Activated naive CD4-positive, alpha-beta T cell (primary cell): ENCODE results near the gene CCNE1.
"Not testable (repeated sequence)": the region's sequence is repeated elsewhere in the genome, so short reads cannot be mapped to it uniquely, and the experiment has no call there.

Experiments used
- DNase-seq, 4 experiments: peaks; one replicate each; lab custom pipeline; 2025; lab: John Stamatoyannopoulos, UW

Gene CCNE1

DNA sequence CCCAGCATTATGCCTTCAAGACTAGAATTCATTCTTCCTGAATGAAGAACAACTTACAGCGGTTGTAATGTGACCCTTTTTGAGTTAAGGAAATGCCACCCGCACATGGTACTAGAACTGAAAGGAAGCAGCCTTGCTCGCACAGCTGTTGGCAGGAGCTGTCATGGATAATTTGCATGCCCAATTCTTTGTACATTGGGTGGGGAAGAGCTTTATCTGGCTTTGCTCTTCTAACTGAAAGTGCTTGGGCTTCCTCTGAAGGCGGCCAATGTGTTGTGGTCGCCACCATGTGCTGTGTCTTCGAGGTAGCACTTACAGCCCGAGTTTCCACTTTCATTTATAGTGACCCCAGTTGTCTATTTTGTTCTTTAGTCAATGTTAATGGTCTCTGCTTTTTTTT lies 3.4 kb downstream of the CCNE1 start:
- DNase-seq, result no peak

GRCh38 chr19:29817316-29817715 lies 5.5 kb downstream of the CCNE1 start:
- no peak for DNase-seq

DNA sequence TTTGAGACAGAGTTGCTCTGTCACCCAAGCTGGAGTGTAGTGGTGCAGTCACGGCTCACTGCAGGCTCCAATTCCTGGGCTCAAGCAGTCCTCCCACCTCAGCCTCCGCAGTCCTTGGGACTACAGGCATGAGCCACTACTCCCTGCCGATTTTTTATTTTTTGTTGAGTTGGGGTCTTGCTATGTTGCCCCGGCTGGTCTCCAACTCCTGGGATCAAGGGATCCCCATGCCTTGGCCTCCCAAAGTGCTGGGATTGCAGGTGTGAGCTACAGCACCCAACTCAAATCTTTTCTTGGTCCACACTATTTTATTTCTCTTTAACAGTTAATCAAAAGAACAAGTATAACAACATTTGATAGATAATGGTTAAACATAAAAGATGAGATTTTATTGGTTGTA lies 7.5 kb downstream of the CCNE1 start:
- DNase-seq, result no peak

DNA sequence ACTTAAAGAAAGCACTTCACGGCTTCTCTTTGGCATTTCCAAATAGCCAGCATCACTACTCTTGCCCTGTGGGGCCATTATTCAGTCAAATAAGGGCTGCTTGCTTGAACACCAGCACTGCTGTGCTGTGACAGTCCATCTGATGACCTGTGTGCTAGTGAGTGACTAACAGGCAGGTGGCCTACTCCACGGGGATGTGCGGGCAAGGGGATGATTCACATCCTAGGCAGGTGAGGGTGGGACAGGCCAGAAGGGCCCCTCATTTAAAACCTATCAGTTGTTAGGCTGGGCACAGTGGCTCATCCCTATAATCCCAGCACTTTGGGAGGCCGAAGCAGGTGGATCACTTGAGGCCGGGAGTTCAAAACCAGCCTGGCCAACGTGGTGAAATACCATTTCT lies 8.2 kb downstream of the CCNE1 start:
- no peak for DNase-seq

DNA sequence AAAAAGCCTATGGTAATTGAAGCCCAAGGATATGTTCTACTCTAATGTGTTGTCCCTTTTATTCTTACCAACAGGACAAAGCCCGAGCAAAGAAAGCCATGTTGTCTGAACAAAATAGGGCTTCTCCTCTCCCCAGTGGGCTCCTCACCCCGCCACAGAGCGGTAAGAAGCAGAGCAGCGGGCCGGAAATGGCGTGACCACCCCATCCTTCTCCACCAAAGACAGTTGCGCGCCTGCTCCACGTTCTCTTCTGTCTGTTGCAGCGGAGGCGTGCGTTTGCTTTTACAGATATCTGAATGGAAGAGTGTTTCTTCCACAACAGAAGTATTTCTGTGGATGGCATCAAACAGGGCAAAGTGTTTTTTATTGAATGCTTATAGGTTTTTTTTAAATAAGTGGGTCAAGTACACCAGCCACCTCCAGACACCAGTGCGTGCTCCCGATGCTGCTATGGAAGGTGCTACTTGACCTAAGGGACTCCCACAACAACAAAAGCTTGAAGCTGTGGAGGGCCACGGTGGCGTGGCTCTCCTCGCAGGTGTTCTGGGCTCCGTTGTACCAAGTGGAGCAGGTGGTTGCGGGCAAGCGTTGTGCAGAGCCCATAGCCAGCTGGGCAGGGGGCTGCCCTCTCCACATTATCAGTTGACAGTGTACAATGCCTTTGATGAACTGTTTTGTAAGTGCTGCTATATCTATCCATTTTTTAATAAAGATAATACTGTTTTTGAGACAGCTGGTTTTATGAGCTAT lies 12.0 kb downstream of the CCNE1 start:
- no peak for DNase-seq

DNA sequence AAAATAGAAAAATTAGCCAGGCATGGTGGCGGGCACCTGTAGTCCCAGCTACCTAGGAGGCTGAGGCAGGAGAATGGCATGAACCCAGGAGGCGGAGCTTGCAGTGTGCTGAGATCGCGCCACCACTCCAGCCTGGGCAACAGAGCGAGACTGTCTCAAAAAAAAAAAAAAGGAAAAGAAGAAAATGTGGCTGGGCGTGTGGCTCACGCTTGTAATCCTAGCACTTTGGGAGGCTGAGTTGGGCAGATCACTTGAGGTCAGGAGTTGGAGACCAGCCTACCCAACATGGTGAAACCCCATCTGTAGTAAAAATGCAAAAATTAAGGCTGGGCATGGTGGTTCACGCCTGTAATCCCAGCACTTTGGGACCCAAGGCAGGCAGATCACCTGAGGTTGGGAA lies 13.5 kb downstream of the CCNE1 start:
- not testable (repeated sequence) for DNase-seq

DNA sequence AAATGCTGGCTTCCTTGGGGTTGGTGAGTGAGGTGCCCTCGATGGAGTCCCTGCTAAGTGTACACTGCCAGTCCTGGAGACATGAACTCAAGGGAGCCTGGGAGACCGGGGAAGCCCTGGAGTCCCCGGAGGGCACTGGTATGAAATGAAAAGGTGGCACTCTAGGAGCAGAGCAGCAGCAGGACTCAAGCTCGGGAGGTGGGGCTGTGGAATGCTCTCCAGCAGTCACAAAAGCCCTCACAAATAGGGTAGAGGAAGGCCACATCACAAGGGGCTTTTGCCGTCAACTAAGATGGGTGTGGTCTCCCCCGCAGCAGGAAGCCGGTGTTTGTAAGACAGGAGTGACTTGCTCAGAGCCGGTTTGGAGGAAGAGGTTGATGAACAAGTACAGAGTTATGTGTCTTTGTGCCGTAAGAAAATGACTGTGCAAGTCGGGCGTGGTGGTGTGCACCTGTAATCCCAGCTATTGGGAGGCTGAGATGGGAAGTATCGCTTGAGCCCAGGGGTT lies 19.3 kb downstream of the CCNE1 start:
- DNase-seq, result peak in 2 of 4 experiments; percentile 39 to 51

DNA sequence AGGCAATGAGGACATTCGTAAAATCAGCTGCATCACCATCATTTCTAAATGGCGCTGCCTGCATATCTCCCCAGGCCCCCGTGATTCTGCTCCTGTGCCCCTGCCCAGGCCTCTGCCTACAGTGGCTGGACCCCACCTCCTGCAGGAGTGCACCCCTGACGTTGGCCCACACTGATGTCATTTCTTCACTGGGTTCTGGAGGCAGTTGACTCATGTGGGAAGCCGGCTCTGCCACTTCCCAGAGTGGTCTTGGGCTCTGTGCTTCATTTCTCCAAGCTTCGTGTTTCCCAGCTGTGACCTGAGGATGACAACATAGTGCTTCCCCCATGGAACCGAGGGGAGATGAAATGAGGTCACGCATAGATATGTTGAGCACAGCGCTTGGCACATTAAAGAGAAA lies 19.9 kb downstream of the CCNE1 start:
- no peak for DNase-seq

- no peak for DNase-seq
Measured at GRCh38 chr19:29832801-29833200, 21.0 kb downstream of the CCNE1 start.

DNA sequence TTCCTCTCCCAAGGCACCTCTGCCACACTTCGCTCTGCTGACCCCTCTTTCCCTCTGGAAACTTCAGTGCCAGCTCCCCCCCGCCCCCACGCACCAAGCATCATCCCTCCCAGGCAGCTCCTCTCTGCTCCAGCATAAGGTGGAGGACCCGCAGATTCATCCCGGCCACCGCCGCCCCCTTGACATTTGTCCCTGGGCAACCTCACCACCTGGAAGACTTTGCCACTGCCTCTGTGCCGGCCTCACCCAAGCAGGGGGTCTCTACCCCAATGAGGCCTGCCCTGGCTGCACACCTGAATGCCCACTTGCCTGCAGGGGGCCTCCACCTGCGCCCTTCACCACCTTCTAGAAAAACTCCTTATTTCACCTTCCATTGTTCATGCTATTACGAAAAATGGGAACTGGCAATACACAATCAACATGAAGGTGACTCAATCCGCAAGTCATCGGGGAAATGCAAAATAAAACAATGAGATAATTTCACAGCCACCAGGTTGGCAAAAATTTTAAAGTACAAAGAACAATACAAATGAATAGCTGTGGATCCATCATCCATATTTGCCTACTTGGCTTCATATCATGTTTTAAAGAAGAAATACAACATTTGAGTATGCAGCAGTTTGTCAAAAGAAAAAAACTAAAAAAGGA lies 21.9 kb downstream of the CCNE1 start:
- DNase-seq, result no peak

GRCh38 chr19:29834991-29835846 lies 23.4 kb downstream of the CCNE1 start:
- no peak for DNase-seq

DNA sequence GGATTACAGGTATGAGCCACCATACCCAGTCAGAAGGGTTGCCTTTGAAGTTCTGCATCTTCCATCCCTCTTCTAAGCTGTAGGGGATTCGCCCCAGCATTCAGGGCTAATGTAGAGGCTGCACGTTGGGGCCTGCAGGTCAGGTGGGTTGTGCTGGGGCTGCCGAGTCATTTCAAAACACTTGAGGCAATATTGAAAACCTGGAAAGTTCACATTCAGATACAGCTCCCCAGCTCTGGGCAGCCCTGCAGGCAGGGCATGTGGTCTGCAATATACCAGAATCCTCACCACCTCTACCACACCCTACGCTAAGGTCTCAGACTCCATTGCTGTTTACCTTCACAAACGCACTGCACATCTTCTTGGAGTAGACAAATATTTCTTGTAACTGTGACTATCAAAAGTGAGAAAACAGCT lies 24.6 kb downstream of the CCNE1 start:
- DNase-seq, result no peak

DNA sequence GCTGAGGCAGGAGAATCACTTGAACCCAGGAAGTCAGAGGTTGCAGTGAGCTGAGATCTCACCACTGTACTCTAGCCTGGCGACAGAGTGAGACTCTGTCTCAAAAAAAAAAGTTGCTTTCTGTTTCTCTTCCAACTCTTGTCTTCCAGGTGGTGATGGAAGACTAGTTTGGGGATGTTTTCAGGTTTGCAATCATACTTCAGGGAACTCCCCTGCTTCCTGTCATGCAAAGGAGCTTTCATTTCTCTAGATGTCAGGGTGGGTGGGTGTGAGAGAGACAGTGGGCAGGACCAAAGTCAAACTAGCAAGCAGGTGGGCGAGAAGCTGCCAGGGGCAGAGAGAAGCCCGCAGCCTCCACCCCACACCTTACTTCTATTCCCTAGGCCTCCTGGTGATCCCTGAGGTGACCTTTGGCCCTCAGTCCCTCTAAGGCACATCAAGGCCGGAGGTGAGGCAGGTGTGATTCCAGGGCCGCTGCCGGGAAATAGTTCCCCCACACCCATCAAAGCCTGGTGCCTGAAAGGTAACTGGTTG lies 25.7 kb downstream of the CCNE1 start:
- no peak for DNase-seq

- no peak for DNase-seq
Measured at GRCh38 chr19:29837996-29838395, 26.2 kb downstream of the CCNE1 start.

DNA sequence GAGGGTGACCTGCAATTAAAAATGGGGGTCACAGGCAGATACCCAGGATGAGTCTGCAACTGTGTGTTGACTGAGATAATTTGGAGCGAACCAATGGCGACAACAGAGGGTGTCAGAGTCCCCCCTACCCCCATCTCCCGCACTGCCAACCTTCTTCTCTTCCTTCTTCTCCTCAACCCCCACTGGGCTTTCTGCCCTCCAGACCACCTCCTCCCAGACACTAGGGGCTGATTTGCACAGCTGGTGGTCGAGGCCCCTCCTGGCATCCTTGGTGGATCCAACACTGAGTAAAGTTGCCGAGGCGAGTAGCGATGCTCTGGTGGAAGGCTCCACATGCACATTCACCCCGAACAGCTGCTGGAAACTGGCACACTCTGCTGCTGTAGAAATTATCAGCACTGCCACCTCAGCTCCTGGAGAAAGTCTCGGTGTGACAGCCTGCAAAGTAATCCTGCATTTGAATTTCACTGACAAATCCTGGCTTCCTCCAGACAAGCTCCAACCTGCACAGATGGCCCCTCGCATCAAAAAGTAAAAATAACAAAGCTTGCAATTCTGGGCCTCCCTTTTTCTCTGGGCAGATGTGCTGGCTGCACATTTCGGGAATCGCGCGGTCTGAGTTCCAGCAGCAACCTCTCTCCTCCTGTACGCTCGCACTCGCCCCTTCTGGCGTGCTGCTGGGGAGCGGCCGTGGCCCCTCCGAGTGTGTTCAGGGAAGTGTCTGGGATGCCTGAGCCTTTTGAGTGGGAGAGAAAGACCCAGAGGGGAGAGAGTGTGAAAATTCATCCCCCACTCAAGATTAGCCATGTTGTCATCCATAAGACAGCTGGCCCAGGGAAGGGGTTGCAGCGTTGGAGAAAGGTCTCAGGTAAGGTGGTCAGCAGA lies 28.5 kb downstream of the CCNE1 start:
- DNase-seq, result no peak

DNA sequence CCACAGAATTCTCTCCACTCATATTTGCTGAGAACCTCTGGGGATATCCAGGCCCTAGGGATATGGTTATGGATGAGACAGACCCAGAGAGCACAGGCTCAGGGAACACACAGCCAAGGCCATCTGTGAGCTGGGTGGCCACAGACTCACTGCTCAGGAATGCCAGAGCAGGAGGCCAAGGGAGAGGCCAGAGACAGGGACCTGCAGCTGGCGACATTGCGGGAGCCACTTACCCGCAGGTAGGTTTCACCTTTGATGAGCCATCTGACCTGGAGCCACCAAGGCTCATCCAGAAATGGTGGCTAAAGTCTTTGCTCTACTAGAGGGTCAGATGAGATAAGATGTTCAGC lies 29.4 kb downstream of the CCNE1 start:
- DNase-seq, result no peak

DNA sequence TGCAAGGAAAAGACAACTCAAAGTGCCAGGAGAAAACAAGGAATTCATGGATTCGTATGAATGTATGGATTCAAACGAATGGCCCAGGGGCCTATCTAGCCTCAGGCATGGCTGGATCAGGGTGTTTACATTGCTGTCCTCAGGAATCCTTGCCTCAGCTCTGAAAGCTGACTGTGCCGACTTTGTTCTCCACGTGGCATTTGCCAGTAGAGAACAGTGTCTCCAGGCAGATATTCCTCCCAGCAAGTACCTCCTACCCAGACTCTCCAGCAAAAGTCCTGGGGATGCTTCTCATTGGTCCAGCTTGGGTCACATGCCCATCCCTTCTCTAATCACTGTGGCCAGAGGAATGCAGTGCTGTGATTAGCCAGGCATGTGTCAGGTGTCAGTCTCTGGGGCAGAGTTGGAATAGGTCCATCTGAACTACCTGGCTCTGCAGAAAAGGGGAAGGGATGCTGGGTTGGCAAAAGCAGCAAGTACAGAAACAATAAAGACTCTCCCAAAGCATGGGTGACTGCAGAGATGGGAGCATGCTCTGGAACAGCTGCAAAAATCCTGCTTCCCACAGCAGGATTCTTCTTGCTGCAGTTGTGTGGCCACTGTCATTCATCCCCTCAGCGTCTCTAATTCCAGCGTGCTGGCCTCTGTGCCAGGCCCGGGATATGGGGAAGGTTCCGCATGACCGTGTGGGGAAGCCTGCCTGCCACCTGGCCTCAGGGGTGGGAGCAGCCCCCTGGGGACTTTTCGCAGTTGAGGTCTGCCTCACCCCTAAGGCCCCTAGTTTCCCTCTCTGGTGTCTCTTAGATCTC lies 30.0 kb downstream of the CCNE1 start:
- no peak for DNase-seq

GRCh38 chr19:29842471-29843179 lies 30.8 kb downstream of the CCNE1 start:
- DNase-seq, result no peak

DNA sequence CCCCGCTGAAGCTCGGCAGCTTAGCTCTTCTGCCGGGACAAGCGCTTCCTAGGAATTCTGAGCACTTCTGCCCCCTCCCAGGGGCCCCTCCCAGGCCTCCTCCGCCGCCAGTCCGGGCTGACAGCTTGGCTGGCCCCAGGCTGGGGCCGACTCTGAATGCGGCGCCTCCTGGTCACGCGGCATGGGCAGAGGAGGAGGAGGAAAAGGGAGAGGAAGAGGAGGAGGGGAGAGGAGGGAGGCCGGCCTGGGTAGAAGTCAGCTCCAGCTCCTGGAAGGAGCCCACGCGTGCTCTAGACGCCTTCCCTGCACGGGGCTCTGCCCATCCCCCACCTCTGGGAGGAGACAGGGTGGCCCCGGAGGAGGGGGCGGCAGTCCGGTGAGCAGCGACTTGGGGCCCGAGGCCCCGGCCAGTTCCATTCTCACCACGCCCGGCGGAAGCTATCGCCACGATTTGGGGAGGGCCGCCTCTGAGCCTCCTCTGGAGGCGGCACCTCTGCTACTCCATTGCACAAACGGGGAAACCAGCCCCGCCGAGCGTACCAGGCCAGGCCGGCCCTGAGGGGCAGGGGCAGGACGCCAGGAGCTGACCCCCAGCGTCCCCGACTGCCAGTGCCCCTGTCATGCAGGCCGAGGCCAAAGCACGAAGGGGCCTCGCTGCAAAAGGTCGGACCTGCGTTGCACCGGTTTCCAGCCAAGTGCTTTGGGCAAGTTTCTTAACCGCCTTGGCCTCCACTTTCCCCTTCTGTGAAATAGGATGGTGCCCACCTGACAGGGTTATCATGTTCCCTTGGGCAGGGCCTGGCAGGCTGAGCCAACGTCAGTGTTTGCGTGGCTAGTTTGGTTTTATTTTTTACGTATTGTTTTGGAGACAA lies 31.6 kb downstream of the CCNE1 start:
- DNase-seq, result no peak
